IPS DF 19.7 (cell line): Measurements from ENCODE around the gene LRRN2.
"Not testable (repeated sequence)": the region's sequence is repeated elsewhere in the genome, so short reads cannot be mapped to it uniquely, and the experiment has no call there.

Experiments used
- DNase-seq: peaks from one replicate; pipeline ENCODE4 v3.0.0-alpha.2; 2013; ENCODE audit warnings: low read depth, low spot score

The LRRN2 gene

DNA sequence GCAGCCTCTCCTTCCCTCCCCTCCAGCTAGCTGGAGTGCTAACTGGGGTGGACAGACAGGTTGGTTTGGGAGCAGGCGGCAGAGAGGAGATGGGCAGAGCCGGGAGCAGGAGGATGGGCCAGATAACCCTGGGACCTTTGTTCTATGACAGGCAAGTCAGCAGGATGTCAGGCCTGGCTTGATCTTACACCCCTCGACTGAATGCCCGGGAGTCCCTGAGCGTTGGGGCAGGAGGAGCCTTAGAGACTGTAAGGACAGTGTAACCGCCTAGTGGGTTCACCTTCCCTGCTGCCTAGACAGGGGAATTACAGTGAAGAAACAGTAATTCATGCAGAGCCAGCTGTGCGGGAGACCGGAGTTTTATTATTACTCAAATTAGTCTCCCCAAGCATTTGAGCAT, 109.1 kb downstream of the LRRN2 start:
- no peak for DNase-seq

DNA sequence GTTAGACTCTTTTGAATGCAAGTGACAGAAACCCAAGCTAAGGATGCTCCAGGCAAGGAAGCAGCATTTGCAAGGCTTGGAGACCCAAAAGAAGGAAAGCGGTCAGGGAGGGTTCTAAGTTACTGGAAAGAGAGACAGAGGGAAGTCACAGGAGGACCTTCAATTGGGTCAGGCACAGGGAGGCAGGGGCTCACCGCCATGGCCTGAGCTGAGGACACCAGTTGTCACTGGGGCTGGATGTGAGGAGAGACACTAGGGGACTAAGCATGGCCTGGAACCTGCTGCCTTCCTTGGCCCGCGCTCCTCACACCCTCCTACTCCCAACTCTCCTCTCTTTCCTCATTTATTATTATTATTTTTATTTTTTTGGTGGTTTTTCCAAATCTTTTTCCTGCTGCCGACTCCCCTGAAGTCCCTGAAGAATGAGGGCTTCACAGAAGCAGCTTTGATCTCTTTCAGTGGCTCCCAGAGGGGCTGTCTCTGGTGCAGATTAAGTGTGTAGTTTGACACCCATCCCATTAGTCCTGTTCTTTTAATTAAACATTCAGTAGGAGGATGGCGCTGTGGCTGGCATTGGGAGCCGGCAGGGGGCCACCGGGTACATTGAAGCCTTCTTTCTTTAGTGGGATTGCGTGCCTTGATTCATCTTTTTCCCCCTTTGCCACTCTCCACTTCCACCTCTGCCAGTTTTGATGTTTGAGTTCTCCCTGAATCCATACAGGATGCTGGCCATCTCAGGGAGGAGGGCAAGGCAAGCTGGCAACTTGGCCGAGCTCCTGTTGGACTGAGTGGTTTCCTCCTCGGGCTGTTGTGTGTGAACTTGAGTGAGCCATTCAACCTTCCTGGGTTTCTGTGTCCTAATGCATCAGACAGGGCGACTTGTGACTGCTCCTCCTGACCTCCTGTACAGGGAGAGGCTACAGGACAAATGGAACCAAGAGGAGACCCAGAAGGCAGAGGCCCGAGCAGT, 110.0 kb downstream of the LRRN2 start:
- DNase-seq = no peak

- DNase-seq = no peak
Measured at GRCh38 chr1:204574865-204575163, 110.7 kb downstream of the LRRN2 start.

DNA sequence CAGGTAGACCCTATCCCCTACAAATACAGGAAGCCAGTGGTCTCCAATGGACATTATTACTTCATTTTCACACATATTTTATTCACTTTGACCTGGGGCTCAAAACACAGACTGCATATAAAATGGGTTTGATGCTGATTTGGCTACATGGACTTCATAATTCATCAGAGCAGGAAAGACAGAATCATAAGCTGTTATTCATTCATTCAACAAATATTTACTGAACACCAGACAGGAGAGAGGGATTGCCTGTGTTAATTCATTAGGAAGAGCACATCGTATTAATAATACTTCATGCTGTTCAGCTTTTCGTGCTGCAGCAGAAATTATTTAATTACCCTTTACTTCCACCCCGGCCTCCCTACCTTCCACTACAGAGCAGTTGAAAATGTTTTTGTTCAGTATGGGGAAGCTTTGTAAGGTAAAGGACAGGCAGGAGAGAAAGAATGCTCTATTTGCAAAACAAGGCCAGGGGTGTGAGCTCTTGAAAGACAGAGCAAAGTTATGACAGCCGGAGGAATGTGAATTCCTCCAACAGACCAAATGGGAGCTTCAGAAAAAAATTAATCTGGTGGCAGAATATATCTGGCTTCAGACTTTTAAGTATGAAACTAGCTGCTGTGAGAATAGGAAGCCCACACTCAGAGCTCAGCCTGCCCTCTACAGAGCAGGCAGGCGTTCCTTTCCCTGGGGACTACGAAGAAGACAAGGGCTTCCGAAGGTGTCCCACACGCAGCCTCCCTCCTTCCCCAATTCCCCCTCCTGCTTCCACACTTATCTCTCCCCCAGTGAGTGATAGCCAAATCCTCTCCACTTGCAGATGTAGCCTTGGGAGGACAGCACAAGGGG, 111.3 kb downstream of the LRRN2 start:
- DNase-seq = no peak

DNA sequence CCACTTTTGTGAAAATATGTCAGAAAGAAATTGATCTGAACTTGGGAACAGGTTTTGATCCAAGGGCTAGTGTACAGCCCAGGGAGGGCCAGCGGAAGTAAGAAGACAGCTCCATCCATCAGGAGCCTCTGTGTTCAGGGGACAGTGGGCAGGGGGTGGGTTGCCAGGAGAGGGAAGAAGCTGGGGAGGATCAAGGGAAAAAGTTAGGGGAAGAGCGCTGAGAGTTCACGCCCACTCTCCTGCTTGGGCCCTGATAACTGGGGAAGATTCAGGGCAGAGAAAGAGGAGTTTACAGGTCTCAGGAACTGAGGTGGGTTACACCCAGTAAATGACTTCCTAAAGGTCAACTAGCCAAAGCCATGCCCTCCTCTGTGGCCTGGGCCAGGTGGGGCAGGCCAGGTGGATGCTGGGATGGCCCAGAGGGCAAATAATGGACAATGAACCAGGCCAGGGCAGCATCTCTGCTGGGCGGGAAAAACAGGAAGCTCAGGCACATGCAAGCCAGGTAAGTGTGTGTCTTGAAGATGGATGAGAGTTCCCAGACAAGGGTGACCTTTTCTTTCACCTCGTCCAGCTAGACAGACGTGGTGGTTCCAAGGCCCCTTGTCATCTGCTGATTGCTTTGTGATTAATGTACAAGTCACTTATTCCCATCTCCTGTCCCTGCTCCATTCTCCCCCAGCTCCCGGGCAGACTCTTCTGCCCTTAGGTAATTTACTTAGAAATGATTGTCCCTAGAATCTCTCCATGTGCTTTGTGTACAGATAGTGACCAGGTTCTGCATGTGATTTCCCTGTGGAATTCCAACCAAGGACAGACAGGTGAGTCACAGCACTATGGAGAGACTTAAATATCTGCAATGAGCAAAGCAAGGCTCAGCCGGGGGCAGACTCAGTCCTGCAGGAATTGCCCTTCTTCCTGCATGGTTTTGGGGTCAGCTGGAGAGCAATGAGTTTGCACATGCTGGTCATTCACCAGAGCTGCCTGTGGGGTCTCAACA, 112.3 kb downstream of the LRRN2 start:
- DNase-seq = no peak

- DNase-seq = no peak
Measured at GRCh38 chr1:204571631-204572030, 113.9 kb downstream of the LRRN2 start.

- DNase-seq = no peak
Measured at GRCh38 chr1:204571128-204571527, 114.4 kb downstream of the LRRN2 start.

GRCh38 chr1:204570021-204570420, 115.5 kb downstream of the LRRN2 start:
- DNase-seq = not testable (repeated sequence)

DNA sequence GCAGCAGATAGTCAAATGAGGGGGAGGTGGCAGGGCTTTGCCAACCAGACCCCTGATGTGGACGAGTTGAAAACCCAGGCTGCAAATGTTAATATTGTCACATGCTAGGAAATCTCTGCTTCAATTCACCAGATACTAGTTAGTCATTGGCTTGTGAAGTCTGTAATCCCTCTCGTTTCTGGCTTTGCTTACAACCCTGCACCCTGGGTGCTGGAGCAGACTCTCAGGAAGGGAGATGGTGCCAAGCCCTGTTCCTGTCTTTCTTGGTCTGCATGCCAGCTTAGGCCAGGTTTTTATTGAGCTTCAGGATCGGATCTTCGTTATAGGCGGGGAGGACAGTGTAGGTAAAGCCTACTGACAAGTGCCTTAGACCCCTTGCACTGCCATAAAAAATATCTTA, 116.1 kb downstream of the LRRN2 start:
- DNase-seq = no peak

- no peak for DNase-seq
Measured at GRCh38 chr1:204568576-204569315, 116.8 kb downstream of the LRRN2 start.
